ENCODE results near the gene TCEA3. TPM values are rescaled to one million over a fixed set of nuclear protein-coding genes. Genes with fewer than 3 reads are reported as not detected.
A peak's percentile ranks its signal among the peaks of the same experiment; 100 is the strongest.

Gene TCEA3
- total RNA-seq, 1 donor from 2014 or later: 6.8 TPM

- Histone ChIP-seq H3K27me3 (ENCODE audit: control insufficient read depth, insufficient read depth, low read length) (no peaks in the 10 kb centered on the region), H3K4me3 (ENCODE audit: low read depth, low read length) (peak overlapping the region; percentile 48), H3K36me3 (ENCODE audit: control insufficient read depth, insufficient read depth, low read length) (no peaks in the 10 kb centered on the region)
- TF ChIP-seq CTCF (IDR thresholded peaks at IDR 0.05; ENCODE audit: insufficient read depth, low read length, poor library complexity, severe bottlenecking): no peak
- no peak for DNase-seq (ENCODE audit: low read depth)
Observed at GRCh38 chr1:23344987-23345472, 79.5 kb downstream of the TCEA3 start.

GRCh38 chr1:23344111-23344986 lies 80.2 kb downstream of the TCEA3 start, which contains the start of gene HNRNPR:
TSS of gene HNRNPR (minus strand) at chr1:23344284. CDS start at chr1:23341008, 3,276 bp downstream.
- Histone ChIP-seq H3K36me3 (ENCODE audit: control insufficient read depth, insufficient read depth, low read length) (no peaks in the 10 kb centered on the region), H3K27me3 (ENCODE audit: control insufficient read depth, insufficient read depth, low read length) (no peaks in the 10 kb centered on the region), H3K4me3 (ENCODE audit: low read depth, low read length) (peak within 1 kb of the TSS; percentile 74)
- peak; percentile 99 for DNase-seq (ENCODE audit: low read depth)
- no peak for TF ChIP-seq CTCF (IDR thresholded peaks at IDR 0.05; ENCODE audit: insufficient read depth, low read length, poor library complexity, severe bottlenecking)

DNA sequence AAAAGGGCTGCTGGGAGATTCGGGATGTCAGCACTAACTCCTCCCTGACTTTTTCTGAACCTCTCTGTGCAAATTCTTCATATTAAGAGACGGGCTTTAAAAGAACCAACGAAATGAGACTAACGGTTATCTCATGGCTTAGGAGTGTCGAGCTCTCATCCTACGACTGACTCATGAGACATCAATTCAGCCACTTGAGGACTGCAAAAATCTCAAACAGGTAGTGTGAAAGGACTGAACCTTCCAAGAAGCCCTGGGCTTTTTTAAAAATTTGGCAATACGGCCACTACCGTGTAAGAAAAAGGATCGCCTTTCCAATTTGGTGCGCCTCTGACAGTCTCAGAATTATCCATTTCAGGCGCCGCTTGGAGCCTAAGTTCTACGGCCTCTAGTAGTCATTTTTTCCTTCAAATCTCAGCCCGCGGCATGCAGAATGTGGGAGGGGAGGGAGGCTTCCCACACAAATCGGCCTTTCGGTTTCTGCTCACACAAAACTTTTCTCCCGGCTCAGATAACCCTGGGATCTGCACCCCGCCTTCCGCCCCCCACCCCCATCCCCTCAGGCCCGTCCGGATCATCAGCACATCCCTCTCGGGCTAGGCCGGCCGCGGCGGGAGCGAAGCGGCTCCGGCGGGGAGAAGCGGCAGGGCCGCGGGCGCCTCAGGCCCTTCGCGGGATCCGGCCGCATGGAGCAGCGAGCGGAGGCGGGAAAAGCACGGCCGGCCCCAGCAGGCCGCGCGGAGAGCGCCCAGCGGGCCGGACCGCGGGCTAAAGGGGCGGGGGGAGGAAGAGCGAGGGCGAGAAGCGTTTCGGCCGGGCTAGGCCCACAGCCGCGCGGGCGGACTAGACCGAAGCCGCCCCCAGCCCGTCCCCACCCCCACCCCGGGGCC lies 81.1 kb downstream of the TCEA3 start:
- no peaks in the 10 kb centered on the region for H3K27me3 ChIP-seq (ENCODE audit: control insufficient read depth, insufficient read depth, low read length)
- peak; percentile 50 for DNase-seq (ENCODE audit: low read depth)
- H3K4me3 ChIP-seq (ENCODE audit: low read depth, low read length): peak overlapping the region; percentile 74
- H3K36me3 ChIP-seq (ENCODE audit: control insufficient read depth, insufficient read depth, low read length): no peaks in the 10 kb centered on the region
- no peak for TF ChIP-seq CTCF (IDR thresholded peaks at IDR 0.05; ENCODE audit: insufficient read depth, low read length, poor library complexity, severe bottlenecking)

GRCh38 chr1:23341931-23342692 lies 82.4 kb downstream of the TCEA3 start:
- DNase-seq (ENCODE audit: low read depth): no peak
- TF ChIP-seq CTCF (IDR thresholded peaks at IDR 0.05; ENCODE audit: insufficient read depth, low read length, poor library complexity, severe bottlenecking): no peak

DNA sequence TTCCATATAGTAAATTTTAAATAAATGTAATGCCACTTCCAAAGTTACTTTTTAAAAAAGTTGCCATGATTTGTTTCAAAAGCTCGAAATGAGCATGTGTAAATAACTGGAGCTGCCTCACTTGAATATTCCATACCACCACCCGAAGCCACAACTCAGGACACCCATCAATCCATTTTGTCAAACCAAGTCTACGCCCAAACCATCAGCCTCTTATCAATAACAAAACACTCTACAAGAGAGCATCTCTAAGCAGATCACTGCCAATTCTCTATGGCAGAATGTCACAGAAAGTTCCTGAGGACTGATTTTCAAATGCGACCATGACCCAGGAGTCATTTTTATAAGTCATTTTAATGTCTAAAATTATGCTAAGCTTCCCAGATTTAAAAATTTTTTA lies 84.9 kb downstream of the TCEA3 start:
- TF ChIP-seq CTCF (IDR thresholded peaks at IDR 0.05; ENCODE audit: insufficient read depth, low read length, poor library complexity, severe bottlenecking): no peak
- Histone ChIP-seq H3K4me3 (ENCODE audit: low read depth, low read length) (no peak overlapping the region), H3K27me3 (ENCODE audit: control insufficient read depth, insufficient read depth, low read length) (no peaks in the 10 kb centered on the region), H3K36me3 (ENCODE audit: control insufficient read depth, insufficient read depth, low read length) (no peaks in the 10 kb centered on the region)
- no peak for DNase-seq (ENCODE audit: low read depth)

More at GRCh38 chr1:23341931-23342692, 82.4 kb downstream of the TCEA3 start:
- H3K4me3 ChIP-seq (ENCODE audit: low read depth, low read length): peak overlapping the region; percentile 74
- no peaks in the 10 kb centered on the region for H3K36me3 ChIP-seq (ENCODE audit: control insufficient read depth, insufficient read depth, low read length)
- H3K27me3 ChIP-seq (ENCODE audit: control insufficient read depth, insufficient read depth, low read length): no peaks in the 10 kb centered on the region

Measured in kidney epithelial cell (primary cell).